Erythroblast (primary cell): ENCODE data around the gene SLC27A2.

Experiments used
- GATA1 ChIP-seq: IDR thresholded peaks from 2 replicates; pipeline ENCODE4 v1.6.1; 2011; ENCODE audit warnings: low read depth, mild to moderate bottlenecking, control low read depth, low read length, moderate library complexity
- POLR2A ChIP-seq: IDR thresholded peaks from 2 replicates; pipeline ENCODE4 v1.6.1; 2011; ENCODE audit warnings: mild to moderate bottlenecking, low read length

GRCh38 chr15:50187997-50188396, 6.0 kb downstream of the SLC27A2 start:
- TF ChIP-seq POLR2A (no peak), GATA1 (no peak)
